GM18511 (cell line): ENCODE data around the gene SECTM1.
"Not testable (repeated sequence)": the region's sequence is repeated elsewhere in the genome, so short reads cannot be mapped to it uniquely, and the experiment has no call there.

Experiments used
- ATAC-seq: cut with Tn5 transposase; IDR thresholded peaks from one replicate; pipeline ENCODE4 v1.9.1; 2021; ENCODE audit warnings: mild to moderate bottlenecking, moderate library complexity; ENCODE audit not compliant: unreplicated experiment

Gene SECTM1

DNA sequence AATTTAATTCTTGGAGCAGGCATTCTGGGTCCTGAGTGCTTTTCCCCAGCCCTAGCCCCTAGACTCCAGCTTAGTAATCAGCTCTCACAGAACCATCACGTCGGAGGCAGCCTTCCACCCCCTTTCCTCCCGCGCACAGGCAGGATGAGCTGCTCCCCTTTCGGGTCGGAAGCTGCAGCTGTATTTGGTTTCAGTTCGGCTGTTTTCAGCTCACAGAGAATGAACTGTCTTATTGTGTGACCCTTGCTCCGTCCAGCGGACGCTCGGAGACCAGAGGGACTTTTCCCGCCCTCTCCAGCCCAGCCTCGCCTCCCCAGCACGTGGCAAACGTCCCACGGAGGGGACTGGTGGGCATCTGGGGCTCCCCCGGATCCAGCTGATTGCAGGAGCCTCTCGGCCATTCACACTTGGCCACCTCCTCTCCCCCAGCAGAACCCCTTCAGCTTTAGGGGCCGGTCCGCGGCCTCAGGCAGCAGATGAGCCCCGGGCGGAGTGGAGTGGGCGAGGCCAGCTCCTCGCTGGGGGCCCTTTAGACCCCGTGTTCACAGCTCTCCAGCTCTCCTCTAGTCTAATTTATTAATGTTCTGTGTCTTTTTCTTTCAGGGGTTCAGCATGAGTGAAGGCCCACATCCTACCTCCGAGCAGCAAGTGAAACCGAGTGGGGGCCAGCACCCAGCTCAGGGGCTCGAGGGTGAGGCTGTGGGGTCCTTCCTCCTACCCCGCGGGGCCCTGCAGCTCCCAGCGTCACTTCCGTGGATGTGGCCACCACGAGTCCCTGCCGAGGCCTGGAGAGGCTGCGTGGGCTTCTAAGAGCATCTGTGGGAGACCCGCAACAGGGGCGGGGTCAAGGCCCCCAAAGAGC lies 37.1 kb upstream of the SECTM1 start:
- no peak for ATAC-seq

DNA sequence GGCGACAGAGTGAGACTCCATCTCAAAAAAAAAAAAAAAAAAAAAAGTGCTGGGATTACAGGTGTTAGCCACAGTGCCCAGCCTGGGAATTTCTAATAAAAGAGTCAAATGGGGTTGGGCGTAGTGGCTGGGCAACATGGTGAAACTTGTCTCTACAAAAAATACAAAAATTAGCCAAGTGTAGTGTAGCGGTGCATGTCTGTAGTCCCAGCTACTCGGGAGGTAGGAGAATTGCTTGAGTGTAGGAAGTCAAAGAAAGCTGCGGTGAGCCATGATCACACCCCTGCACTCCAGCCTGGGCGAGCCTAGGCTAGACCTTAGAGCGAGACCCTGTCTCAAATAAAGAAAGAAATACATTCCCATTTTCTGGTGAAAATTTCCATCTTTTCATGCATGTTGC lies 35.6 kb upstream of the SECTM1 start:
- no peak for ATAC-seq

DNA sequence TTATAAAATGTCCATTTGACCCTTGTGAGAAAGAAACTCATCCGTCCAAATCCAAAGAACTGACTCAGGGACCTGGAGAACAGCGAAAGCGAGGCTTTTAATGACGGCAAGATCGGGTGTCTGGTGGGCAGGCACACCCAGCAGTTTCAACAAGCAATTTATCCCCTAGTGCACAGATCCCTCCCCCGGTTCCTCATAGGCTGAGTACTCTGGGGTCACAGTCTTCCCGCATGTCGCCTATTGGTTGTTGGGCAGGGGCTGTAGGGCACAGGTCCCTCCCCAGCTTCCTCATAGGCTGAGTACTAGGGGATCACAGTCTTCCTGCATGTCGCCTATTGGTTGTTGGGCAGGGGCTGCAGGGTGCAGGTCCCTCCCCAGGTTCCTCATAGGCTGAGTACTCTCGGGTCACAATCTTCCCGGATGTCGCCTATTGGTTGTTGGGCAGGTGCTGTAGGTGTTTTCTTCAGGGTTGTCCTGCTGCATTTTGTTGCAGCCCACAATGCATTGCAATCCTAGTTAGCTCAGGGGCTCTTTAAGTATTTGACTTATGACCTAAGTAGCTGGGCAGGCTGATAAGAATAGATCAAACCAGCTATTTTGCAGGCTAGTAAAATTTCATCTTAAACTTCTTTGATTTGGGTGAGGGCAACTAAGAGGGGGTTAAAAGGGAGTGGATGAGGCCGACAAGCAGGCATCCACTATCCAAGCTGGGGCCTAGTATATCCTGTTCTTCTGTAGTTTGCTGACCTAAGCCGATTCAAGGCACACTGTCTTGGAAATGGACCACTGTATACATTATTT lies 34.4 kb upstream of the SECTM1 start:
- ATAC-seq = no peak

DNA sequence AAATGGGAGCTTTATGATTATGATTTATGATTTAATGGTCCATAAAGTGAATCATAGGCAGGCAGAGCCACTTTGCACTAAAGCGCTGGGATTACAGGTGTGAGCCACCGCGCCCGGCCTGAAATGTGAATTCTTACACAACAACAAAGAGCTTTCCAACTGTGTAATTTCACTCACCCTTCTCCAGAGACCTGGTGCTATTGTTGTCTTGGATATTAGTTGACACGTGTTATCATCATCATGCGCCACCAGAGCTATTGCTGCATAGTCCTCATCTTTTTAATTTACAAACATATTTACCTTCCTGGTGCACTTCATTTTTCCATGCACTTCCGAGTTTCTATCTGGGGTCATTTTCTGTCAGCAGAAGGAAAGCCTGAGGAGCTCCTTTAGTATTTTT lies 33.2 kb upstream of the SECTM1 start:
- no peak for ATAC-seq

DNA sequence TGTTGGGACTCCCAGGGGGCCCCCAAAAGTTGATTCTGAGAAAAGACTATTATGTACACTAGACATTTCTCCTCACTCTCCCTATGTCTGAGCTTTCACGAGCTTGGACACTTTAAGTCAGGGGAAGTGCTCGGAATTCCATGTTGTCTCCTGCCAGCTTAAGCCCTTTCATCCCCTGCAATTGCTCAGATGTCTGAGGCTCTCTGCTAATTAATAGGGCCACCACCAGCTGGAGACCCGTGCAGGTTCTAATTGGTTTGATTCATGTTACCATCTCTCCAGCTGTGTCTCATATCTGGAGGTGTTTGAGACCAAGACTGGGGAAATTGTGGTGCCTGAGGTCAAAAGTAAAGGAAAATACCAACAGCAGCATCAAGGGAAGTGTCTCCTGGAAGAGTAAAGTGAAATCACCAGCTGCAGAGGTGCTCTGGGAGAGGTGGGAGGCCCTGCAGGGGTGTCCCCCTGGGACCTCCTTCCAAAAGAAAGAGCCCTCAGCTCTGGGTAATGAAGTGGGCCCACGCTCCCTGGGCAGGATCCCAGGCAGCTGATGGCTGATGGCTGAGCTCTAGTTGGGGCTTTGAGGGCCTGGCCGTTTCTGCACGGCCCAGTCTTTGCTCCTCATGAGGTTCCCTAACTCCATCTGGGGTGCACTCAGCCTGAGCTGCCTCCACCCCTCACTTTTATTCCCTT lies 32.2 kb upstream of the SECTM1 start:
- no peak for ATAC-seq

DNA sequence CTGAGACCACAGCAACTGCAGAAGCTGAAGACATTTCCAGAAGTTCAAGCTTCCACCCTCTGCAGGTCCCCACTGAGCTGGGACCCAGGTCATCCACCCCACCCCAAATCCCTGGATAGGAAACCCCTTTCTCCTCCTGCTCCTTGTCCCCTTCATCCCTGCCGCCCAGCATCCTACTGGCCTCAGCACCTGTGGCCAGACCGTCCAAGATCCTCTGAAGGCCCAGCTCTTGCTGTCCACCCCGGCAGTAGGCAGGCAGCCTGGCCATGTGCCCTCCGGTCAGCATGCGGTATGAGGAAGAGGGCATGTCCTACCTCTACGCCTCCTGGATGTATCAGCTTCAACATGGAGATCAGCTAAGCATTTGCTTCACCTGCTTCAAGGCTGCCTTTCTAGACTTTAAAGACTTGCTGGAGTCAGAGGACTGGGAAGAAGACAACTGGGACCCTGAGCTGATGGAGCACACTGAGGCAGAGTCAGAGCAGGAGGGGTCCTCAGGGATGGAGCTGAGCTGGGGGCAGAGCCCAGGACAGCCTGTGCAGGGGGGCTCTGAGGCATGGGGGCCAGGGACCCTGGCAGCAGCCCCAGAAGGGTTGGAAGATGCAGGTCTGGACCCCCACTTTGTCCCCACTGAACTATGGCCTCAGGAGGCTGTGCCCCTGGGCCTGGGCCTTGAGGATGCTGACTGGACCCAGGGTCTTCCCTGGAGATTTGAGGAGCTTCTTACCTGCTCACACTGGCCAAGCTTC lies 28.5 kb upstream of the SECTM1 start:
- no peak for ATAC-seq

DNA sequence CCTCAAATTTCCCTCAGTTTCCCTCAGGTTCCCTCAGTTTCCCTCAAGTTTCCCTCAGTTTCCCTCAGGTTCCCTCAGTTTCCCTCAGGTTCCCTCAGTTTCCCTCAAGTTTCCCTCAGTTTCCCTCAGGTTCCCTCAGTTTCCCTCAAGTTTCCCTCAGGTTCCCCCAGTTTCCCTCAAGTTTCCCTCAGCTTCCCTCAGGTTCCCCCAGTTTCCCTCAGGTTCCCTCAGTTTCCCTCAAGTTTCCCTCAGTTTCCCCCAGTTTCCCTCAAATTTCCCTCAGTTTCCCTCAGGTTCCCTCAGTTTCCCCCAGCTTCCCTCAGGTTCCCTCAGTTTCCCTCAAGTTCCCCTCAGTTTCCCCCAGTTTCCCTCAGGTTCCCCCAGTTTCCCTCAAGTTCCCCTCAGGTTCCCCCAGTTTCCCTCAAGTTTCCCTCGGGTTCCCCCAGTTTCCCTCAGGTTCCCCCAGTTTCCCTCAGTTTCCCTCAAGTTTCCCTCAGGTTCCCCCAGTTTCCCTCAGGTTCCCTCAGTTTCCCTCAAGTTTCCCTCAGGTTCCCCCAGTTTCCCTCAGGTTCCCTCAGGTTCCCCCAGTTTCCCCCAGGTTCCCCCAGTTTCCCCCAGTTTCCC lies 26.0 kb upstream of the SECTM1 start:
- ATAC-seq = not testable (repeated sequence)

DNA sequence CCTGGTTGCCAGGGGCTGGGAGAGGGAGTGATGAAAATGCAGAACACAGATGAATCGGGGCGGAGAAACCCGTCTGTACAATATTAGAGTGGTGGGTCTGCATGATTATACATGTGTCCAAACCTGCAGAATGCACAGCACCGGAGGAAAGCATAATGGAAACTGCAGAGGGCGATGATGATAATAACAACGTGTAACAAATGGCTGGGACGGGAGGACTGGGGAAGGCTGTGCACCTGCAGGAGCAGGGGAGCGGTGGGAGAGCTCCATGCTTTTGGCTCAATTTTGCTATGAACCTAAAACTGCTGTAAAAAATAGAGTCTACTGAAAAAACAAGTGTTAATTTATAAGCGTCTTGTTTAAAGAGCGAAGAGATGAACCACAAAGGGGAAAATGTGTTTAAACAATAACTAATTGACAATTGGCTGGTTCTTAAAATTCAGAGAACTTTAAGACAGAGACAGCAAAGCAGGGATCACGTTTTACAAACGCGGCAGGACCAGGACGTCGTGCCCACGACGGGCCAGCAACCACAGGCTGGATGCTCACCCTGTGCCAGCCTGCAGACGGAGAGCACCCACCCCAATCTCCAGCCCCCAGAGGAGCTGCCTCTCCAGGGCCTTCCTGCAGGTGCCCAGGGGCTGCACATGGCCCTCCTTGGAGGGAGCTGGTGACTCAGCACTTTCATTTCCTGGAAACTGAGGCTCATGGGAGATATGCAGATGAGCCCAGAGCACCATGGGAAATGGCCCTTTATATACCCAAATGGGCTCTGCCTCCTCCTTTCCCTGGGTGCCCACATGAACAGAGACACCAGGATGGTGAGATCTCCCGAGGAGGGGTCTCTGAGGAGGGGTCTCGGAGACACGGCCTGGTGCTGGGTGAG lies 25.1 kb upstream of the SECTM1 start, which contains the start of gene TEX19:
Gene TEX19 (plus strand): TSS at position 783 of the 886 bp plus-strand sequence. CDS start 2,904 bp downstream, outside the sequence.
- no peak for ATAC-seq

DNA sequence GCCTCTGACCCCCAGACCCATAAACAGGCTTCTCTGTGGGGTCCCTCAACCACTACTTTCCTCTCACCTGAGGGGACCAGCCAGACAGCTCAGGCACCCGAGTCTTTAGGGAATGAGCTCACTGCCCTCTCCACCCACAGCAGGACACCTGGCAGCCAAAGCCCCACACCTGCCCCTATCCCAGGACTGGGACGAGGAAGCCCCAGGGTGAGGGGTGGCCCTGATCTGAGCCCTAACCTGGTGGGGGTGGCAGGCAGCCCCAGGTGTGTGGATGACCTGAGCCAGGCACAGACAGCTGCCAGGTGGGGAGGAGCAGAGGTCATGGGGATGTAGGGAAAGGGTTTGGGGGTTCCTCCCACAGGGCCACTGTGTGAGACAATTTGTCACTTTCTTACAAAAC lies 23.8 kb upstream of the SECTM1 start:
- ATAC-seq = no peak

DNA sequence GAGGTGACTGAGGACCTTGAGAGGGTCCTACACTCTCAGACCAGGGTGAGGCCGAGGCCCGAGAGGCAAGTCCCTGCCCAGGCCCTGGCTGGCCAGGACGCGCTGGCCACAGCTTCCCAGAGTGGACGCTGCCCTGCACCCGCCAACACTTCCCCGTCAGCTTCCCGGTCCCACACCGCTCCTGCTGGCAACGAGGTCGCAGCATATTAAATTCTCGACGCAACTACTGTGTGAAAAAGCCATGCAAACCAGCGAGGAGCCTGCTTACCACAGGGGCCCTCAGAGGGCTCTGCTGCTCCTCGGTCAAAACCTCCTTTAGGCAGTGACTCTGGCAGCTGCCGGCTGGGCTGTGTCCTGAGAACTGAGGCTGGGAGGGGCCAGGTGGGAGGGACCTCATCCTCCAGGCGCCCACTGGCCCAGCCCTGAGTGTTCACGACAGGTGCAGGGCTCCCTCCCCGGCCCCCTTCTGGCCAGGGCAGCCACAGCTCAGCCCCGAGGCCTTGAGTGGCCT lies 23.3 kb upstream of the SECTM1 start:
- ATAC-seq = no peak

DNA sequence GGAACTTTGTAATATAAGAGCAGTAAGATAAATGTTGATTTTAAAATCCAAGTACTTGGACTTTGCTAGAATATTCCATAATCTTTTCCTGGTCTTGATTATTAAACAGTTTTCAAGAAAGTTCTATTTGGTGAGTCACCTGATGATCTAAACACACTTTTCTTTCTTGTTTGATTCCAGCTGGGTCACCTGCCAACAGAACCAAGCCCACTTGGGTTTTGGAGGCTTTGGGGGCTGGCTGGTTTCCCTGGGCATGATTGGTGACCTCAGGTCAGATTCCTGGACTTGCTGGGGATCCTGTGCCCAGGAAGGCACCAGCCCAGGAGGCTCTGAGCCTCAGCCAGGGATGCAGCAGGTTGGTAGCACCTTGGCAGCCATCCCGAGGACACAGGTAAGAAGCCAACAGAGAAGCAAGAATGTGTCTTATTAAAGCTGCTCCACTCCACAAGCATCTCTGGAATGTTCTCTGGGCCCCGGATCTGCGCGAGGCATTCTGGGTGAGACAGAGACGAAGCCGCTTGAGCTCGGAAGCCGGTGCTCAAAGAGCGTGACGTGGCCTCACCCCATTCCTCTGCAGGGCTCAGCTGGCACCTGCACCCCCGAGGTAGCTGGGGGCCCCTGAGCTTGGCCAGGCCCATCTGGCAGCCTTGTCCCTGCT lies 22.3 kb upstream of the SECTM1 start:
- no peak for ATAC-seq

DNA sequence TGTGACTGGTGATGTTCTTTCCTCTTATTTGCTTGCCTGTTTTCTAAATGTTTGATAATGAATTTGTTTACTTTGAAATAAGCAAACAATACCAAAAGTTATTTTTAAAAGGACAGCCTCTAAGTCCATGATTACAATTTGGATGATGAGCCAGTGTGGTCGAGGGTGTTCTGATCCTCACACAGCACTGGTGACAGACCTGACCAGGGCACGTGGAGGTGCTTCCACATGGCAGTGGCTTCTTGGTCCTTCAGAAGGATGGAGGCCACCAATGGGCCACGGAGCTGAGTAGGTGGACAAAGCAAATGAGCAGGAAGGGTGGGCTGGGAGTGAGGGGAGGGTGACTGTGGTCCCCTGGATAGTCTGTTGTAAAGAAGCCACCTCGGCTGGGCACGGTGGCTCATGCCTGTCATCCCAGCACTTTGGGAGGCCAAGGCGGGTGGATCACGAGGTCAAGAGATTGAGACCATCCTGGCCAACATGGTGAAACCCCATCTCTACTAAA lies 21.3 kb upstream of the SECTM1 start:
- ATAC-seq = no peak

DNA sequence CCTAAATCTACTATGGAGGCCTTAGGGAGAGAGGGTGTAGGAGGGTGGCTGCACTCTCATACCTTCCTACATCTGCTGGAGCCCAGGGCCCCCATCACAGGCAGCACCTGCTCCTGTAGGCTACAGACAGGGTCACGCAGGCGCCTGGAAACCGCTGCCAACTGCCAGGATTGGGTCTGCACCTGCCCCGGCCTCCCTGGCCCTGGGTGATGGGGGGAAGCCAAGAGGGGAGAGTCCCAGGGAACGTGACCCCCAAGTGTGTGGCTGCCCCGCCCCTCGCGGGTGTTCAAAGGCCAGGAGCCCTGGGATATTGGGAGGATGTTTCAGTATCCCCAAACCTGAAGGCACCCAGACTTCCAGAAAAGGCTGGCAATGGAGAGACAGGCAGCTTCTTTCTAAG lies 19.9 kb upstream of the SECTM1 start:
- ATAC-seq = no peak

DNA sequence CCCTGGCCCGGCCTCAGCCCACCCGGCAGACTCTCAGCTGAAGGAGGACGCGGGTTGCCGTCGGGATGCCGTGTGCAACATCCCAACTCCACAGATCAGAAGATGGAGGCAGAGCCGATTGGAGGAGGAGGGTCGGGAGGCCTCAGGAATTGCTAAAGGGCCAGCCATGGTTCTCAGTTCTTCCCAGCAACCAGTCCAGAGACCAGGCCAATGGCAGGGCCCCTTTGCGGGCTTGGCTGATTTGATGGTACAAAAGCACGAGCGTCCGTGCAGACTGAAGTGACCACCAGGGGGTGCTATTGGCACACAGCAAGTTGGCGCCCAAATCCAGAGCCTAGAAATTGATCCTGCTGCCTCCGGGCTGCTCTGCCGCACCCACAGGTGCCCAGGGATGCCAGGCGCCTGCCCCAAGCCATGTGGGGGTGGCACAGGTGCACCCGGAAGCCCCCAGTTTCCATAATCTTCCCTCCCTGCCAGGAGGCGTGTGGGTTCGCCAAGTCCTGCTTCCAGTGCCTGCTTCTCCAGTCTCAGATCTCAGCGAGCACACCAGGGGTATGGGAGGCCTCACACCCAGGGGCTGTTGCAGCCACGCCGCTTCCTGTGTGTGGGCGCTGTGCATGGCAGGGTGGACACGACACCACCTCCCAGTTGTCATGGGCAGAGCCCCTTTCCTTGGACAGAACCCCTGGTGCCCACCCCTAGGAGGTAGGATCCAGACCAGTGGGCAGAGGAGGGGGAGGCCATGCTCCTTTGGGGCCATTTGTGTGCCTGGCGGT lies 18.3 kb upstream of the SECTM1 start:
- ATAC-seq = no peak

DNA sequence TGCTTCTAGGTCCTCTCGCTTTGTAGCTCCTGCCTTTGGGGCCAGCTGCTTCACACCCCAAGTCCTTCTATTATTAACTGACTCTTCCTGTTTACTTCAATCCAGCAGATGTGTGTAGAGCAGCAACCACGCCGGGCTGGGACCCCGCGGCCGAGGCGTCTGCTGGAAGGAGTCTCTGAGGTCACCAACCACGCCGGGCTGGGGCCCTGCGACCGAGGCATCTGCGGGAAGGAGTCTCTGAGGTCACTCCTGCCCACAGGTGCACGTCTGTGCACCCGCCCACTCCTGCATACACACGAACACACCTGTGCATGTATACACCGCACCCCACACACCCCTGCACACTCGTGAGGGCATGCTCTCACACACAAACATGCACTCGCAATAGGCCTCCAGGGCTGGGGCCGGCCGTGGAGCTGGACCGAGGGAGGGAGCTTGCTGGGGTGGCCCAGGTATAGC lies 17.7 kb upstream of the SECTM1 start:
- no peak for ATAC-seq

DNA sequence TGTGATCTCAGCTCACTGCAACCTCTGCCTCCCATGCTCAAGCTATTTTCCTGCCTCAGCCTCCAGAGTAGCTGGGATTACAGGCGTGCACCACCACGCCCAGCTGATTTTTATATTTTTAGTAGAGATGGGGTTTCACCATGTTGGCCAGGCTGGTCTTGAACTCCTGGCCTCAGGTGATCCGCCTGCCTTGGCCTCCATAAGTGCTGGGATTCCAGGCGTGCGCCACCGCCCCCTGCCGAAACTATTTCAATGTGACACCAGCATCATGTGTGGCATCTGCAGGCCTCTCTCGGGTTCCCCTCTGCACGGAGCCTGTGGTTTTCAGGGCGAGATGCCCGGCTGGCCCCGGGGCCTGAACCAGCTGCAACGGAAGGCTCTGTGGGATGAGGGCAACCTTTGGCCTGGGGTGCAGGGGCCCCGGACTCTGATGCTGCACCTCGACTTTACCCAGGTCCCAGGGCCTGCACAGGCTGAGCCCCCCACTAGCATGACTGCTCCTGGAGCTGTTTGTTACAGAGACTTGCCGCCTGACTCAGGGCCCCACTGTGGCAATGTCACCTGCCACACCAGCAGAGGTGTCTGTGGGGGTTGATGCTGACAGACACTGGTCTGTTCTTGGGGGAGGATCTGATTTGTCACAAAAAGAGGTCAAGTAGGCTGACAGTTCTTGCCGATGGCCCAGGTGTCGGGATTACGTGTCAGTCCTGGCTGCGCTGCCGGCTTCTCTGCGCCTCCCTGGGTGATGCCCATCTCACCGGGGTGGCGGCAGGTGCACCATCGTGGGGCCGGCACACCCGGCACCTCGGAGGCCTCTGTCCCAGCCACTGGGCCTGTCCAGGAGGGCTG lies 16.8 kb upstream of the SECTM1 start:
- no peak for ATAC-seq

DNA sequence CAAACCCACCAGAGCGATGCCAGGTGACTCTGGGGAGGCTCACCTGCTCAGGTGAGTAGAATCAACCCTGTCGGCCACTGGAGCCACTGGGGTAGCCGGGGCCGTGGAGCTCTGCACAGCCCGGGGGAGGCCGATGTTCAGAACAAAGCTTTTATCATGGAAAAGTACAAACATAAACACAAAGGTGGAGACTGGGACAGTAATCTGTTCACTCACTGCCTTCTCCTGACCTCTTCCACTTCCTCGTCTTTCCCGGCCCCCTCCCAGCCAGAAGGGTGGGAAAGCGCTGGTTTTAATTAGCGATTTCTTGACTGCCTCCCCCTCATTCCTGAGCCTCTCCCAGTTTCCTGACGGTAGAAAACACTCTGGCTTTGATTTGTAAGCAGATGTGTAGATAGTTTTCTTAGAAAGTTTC lies 15.7 kb upstream of the SECTM1 start:
- no peak for ATAC-seq
